RCC 7860 (cell line): Measurements from ENCODE around the gene COL18A1.

Experiments
- DNase-seq: peaks from one replicate; pipeline ENCODE4 v3.0.0-alpha.2; 2015; ENCODE audit warnings: low spot score
- FAIRE-seq: peaks from 2 replicates; lab custom pipeline; 2012; peaks lifted over from hg19 to GRCh38; lab: Jason Lieb, UNC

COL18A1 gene

GRCh38 chr21:45464309-45464708 lies 59.3 kb downstream of the COL18A1 start:
- FAIRE-seq = no peak

DNA sequence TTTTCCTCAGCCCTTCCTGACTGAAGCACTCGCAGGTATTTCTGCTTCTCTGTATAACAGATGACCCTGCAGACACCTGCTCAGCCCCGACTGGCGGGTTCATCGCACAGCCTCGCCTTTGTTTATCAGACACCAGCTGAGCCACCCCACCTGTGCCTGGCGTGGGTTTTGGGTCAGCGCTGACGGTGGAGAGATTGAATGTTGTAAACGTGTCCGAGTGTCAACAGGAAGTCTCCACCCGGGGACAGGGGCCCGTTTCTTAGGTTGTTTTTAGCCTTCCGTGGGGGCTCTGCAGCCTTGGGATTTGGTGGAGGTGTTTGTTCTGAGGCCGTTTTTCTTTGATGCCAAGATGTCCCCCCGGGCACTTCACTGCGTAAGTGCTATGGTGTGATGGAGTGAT lies 60.1 kb downstream of the COL18A1 start:
- no peak for FAIRE-seq
- no peak for DNase-seq

More at GRCh38 chr21:45464309-45464708, 59.3 kb downstream of the COL18A1 start:
- no peak for DNase-seq

- DNase-seq (no peak), FAIRE-seq (no peak)
Observed at GRCh38 chr21:45465611-45466329, 60.8 kb downstream of the COL18A1 start.

- DNase-seq = no peak
- FAIRE-seq = no peak
Observed at GRCh38 chr21:45466330-45467220, 61.6 kb downstream of the COL18A1 start.

DNA sequence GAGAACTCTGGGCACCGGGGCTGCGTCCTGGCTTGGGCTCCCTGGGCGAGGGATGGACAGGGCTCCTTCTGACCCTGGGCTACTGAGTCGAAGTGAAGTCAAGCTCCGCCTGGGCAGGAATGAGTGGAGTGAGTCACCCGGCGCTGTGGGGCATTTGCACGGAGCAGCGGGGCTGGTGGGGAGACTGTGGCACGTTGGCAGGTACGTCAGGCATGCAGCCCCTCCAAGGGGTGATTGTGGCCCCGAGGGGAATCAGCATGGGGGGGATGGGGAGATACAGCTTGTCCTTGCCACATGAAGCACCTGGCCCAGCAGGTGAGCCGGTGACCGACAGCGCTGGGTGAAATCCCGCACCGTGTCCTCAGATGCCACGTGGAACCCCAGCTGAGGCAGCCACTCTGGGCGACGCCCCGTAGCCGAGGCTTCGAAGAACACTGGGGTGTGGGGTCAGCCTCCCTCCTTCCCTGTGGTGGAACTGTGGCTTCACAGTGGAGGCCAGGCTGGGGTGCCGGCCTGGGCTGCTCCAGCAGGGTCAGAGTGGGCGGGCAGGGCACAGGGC lies 62.3 kb downstream of the COL18A1 start:
- DNase-seq = no peak
- FAIRE-seq = no peak

- FAIRE-seq (no peak), DNase-seq (no peak)
Observed at GRCh38 chr21:45468051-45468970, 63.3 kb downstream of the COL18A1 start.

DNA sequence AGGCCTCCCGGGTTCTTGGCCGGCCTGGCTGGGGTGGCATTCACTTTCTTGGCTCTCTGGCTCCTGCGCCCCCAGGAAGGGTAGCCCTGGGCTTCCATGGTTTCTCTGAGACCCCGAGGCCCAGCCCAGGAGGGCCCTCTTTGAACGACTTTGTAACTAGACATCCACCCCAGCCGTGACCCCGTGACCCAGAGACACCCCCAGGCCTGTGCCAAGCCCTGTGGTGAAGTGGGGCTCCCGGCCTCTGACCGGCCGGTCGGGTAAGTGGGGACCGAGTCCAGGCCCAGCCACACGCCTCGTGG lies 64.0 kb downstream of the COL18A1 start:
- no peak for FAIRE-seq
- no peak for DNase-seq

- FAIRE-seq = no peak
- DNase-seq = no peak
Observed at GRCh38 chr21:45469273-45470086, 64.5 kb downstream of the COL18A1 start.

GRCh38 chr21:45470087-45470515 lies 65.1 kb downstream of the COL18A1 start:
- DNase-seq = no peak
- no peak for FAIRE-seq

DNA sequence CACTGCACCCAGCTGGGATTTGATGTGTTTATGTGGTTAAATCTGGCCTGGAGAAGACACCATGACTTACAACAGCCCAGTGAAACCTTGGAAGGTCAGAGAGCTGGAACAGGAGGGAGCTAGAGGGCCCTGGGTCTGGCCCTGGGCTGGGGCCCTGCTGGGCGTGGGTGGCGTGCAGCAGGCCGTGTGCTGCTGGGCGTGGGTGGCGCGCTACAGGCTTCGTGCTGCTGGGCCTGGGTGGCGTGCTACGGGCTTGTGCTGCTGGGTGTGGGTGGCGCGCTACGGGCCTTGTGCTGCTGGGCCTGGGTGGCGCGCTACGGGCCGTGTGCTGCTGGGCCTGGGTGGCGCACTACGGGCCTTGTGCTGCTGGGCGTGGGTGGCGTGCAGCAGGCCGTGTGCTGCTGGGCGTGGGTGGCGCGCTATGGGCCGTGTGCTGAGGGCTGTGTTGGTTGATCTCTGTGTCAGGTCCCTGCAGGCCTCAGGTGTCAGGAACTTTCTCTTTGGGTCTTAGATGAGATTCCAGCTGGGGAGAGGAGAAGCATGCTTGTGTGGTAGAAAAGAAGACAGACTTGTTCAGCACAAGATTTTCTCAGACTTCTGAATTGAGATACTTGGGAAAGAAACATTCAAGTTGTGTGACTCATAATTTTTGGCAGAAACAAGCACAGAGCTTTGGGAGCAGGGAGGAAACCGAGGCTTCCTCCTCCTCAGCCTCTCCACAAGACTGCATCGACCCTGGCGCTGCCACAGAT lies 66.0 kb downstream of the COL18A1 start:
- FAIRE-seq = peak; percentile 66
- peak; percentile 52 for DNase-seq

- FAIRE-seq = no peak
- DNase-seq = no peak
Observed at GRCh38 chr21:45471525-45472221, 66.7 kb downstream of the COL18A1 start.

- FAIRE-seq (no peak), DNase-seq (no peak)
Observed at GRCh38 chr21:45472445-45473365, 67.7 kb downstream of the COL18A1 start.

DNA sequence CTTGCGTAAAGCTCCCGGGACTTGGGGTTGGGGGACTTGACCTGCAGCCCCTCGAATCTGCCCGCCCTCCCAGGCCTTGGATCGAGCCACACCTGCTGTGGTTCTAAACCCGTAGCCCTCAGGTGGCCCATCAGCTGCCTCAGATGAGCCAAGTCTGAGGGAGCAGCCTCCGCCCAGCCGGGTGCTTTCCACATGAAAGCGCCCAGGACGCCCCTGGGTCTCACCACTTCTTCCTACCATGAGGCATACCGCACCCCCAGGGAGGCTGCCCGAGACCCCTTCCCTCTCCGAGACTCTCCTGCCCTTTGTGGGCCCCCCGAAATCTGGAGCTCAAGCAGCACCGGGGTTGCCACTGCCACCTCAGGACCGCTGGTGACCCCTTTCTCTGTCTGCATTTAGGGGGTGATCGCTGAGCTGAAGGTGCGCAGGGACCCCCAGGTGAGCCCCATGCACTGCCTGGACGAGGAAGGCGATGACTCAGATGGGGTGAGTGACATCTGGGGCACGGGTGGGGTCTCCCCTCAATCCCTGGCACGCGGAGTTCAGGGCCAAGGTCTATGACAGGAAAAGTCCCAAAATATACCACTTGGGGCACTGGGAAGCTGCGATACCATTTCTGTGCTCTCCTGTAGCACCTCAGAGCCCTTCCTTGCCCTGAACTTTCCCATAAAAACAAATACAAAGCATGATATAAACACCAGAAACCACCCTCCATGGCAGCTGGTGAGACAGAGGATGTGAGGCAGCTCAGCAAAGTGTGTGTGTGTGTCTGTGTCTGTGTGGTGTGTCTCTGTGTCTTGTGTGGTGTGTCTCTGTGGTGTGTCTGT lies 68.7 kb downstream of the COL18A1 start:
- no peak for FAIRE-seq
- no peak for DNase-seq

DNA sequence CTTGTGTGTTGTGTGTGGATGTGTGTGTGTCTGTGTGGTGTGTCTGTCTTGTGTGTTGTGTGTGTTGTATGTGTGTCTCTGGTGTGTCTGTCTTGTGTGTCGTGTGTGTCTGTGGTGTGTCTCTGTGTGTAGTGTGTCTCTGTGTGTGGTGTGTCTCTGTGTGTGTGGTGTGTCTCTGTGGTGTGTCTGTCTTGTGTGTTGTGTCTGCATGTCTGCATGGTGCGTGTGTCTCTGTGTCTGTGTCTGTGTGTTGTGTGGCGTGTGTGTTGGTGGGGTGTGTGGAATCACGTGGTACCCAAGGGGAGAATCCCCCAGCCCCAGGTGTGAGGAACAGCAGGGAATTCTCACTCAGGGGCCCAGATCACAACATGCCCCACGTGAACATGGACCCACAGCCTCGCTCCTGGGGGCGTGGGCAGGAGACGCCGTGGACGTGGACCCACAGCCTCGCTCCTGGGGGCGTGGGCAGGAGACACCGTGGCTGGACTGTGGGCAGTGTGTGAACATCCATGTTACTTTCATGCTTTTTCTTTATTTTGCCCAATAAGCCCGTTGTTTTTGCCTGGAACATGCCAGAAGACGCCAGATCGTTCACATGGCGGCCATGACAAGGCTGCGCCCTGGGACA lies 69.5 kb downstream of the COL18A1 start:
- FAIRE-seq (no peak), DNase-seq (no peak)

GRCh38 chr21:45475004-45475685 lies 70.2 kb downstream of the COL18A1 start:
- no peak for FAIRE-seq

More at GRCh38 chr21:45475004-45475685, 70.2 kb downstream of the COL18A1 start:
- no peak for DNase-seq
